DOHH2 (cell line): ENCODE measurements around the gene SLC2A3.
"Not testable (repeated sequence)": the region's sequence is repeated elsewhere in the genome, so short reads cannot be mapped to it uniquely, and the experiment has no call there.

Experiments
- CTCF ChIP-seq: fragments of 200-600 bp; sonication (generic); IDR thresholded peaks from one replicate; pipeline ENCODE4 v1.5.1; 2014; ENCODE audit warnings: antibody characterized with exemption, mild to moderate bottlenecking, low read depth, low read length; ENCODE audit not compliant: poor library complexity, severe bottlenecking
- EZH2phosphoT487 ChIP-seq: fragments of 200-600 bp; sonication (generic); IDR thresholded peaks from 2 replicates; pipeline ENCODE4 v1.6.1; 2017; ENCODE audit warnings: borderline replicate concordance, mild to moderate bottlenecking, antibody characterized with exemption, low read length, moderate library complexity, mixed read lengths

- not testable (repeated sequence) for TF ChIP-seq CTCF, EZH2phosphoT487
Observed at GRCh38 chr12:7983460-7983859, 47.5 kb upstream of the SLC2A3 start.
